Chondrocyte (in vitro differentiated cells): ENCODE results near the gene IGSF21. TPM values are rescaled to one million over a fixed set of nuclear protein-coding genes. Genes with fewer than 3 reads are reported as not detected.
A peak's percentile ranks its signal among the peaks of the same experiment; 100 is the strongest.

Experiments used
- DNase-seq: peaks from one replicate; pipeline ENCODE4 v3.0.0; 2021; ENCODE audit warnings: mixed read lengths, low spot score
- H3K27ac Mint-ChIP-seq: one replicate; pipeline ENCODE4 v1.8.0; 2021; ENCODE audit warnings: mild to moderate bottlenecking, moderate library complexity, mixed read lengths; ENCODE audit not compliant: unreplicated experiment
- H3K27me3 Mint-ChIP-seq: 2 replicates; pipeline ENCODE4 v1.8.0; 2021; ENCODE audit warnings: low read depth, mixed read lengths
- H3K36me3 Mint-ChIP-seq: 2 replicates; pipeline ENCODE4 v1.8.0; 2021; ENCODE audit warnings: low read depth, mixed read lengths
- H3K4me1 Mint-ChIP-seq: 2 replicates; pipeline ENCODE4 v1.8.0; 2021; ENCODE audit warnings: low read depth, mild to moderate bottlenecking, mixed read lengths
- H3K4me3 Mint-ChIP-seq: one replicate; pipeline ENCODE4 v1.8.0; 2021; ENCODE audit warnings: mild to moderate bottlenecking, moderate library complexity, mixed read lengths; ENCODE audit not compliant: unreplicated experiment
- H3K9me3 Mint-ChIP-seq: 2 replicates; pipeline ENCODE4 v1.8.0; 2021; ENCODE audit warnings: low read depth, mixed read lengths
- CTCF ChIP-seq: fragments of 200-600 bp; sonication (generic); IDR thresholded peaks from 2 replicates; pipeline ENCODE4 v1.5.0; 2021; ENCODE audit warnings: antibody characterized with exemption, mild to moderate bottlenecking, moderate library complexity
- total RNA-seq: library from RNA; stranded (reverse); gene quantifications from 3 replicates; pipeline ENCODE4 v1.2.1, GENCODE V29; 2021

The IGSF21 gene
- total RNA-seq, 1 donor from 2014 or later, result not detected

GRCh38 chr1:18097206-18097605 lies 10.4 kb upstream of the IGSF21 start:
- no peak for DNase-seq
- peaks cover 38% of the 10 kb centered on the region for H3K27me3 Mint-ChIP-seq

DNA sequence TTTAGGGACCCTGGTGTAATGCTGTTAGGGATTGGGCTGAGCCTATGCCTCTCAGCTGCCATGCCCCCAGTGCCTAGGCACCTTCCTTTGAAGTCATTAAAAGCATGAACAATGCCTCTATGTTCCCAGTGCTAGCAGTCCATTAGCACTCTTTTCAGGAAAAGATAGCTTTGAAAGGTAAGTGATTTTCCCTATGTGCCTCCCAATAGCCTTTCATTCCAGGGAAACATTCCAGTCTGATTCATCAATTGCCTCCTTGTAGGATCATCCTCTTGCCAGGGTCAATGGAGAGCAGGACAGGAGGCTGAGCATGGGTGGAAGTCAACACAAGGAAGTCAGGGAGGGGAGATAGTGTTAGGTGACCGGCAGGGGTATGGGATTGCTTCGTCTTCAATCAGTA lies 8.6 kb upstream of the IGSF21 start:
- H3K36me3 Mint-ChIP-seq, result no peaks in the 10 kb centered on the region
- no peak overlapping the region for H3K4me3 Mint-ChIP-seq
- H3K4me1 Mint-ChIP-seq, result no peaks in the 10 kb centered on the region
- no peak for TF ChIP-seq CTCF
- H3K9me3 Mint-ChIP-seq, result peaks cover 2% of the 10 kb centered on the region
- DNase-seq, result no peak
- no peak overlapping the region for H3K27ac Mint-ChIP-seq
- peaks cover 53% of the 10 kb centered on the region for H3K27me3 Mint-ChIP-seq

More at GRCh38 chr1:18097206-18097605, 10.4 kb upstream of the IGSF21 start:
- peaks cover 3% of the 10 kb centered on the region for H3K4me1 Mint-ChIP-seq
- no peaks in the 10 kb centered on the region for H3K36me3 Mint-ChIP-seq
- no peak overlapping the region for H3K4me3 Mint-ChIP-seq
- no peak for TF ChIP-seq CTCF
- no peak overlapping the region for H3K27ac Mint-ChIP-seq
- H3K9me3 Mint-ChIP-seq, result peaks cover 2% of the 10 kb centered on the region

DNA sequence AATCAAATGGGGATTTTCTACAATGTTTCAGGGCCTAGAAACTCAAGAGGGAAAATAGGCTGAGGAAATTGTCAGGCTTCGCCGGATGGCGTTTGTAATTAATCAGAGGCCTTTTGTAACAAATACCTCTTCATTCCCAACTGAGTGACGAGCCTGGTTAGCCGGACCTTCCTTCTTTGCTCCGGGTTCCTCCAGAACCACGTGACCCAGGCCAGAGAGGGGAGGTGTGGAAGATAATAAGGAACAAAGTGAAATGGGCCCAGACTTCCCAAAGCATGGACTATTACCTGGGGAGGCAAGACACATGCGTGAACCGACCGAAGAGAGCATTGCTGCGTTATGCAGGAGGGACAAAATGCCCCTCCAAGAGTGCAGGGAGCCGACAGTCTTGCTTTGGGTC lies 7.5 kb upstream of the IGSF21 start:
- Mint-ChIP-seq H3K4me1 (no peaks in the 10 kb centered on the region), H3K4me3 (no peak overlapping the region), H3K27me3 (peaks cover 56% of the 10 kb centered on the region), H3K36me3 (no peaks in the 10 kb centered on the region), H3K9me3 (no peaks in the 10 kb centered on the region), H3K27ac (no peak overlapping the region)
- no peak for DNase-seq
- TF ChIP-seq CTCF, result no peak

GRCh38 chr1:18100491-18101063 lies 7.0 kb upstream of the IGSF21 start:
- Mint-ChIP-seq H3K27me3 (peaks cover 58% of the 10 kb centered on the region), H3K27ac (no peak overlapping the region)
- no peak for DNase-seq

DNA sequence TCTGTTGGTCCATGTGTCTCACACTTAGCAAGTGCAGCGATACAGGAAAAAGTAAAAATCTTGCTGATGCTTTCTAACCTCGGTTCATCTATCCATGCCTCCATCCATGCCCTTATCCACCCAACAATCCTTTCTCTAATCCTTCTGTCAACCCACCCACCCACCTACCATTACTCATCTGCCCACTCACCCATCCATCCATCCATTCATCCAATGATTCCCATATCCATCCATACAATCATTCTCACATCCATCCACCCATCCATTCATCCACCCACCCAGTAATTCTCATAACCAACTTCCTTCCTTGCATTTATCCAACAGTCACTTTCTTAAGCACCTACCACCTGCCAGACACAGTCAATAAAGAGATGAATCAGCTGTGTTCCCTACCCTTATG lies 6.1 kb upstream of the IGSF21 start:
- H3K36me3 Mint-ChIP-seq, result no peaks in the 10 kb centered on the region
- H3K27me3 Mint-ChIP-seq, result peaks cover 63% of the 10 kb centered on the region
- TF ChIP-seq CTCF, result no peak
- no peak for DNase-seq
- no peaks in the 10 kb centered on the region for H3K4me1 Mint-ChIP-seq
- no peaks in the 10 kb centered on the region for H3K9me3 Mint-ChIP-seq
- no peak overlapping the region for H3K4me3 Mint-ChIP-seq
- H3K27ac Mint-ChIP-seq, result no peak overlapping the region

More at GRCh38 chr1:18100491-18101063, 7.0 kb upstream of the IGSF21 start:
- TF ChIP-seq CTCF, result peak; percentile 86
- Mint-ChIP-seq H3K9me3 (no peaks in the 10 kb centered on the region), H3K36me3 (no peaks in the 10 kb centered on the region), H3K4me1 (no peaks in the 10 kb centered on the region), H3K4me3 (no peak overlapping the region)
